OCI-LY1 (cell line): ENCODE data around the gene NEUROD2.

Experiments used
- CTCF ChIP-seq: fragments of 200-600 bp; sonication (generic), shearing (Covaris generic); IDR thresholded peaks from 2 replicates; pipeline ENCODE4 v1.5.1; 2017; ENCODE audit warnings: mild to moderate bottlenecking, antibody characterized with exemption, low read length, moderate library complexity, mixed read lengths
- EZH2 ChIP-seq: fragments of 200-600 bp; sonication (generic), shearing (Covaris generic); IDR thresholded peaks from 2 replicates; pipeline ENCODE4 v1.8.0; 2017; ENCODE audit warnings: borderline replicate concordance, mixed run types, mild to moderate bottlenecking, antibody characterized with exemption, low read length, moderate library complexity, mixed read lengths

- TF ChIP-seq CTCF (no peak), EZH2 (no peak)
Measured at GRCh38 chr17:39650121-39650579, 42.4 kb upstream of the NEUROD2 start.
